ENCODE data around the gene ADAMTSL3.

ADAMTSL3 gene

GRCh38 chr15:83815506-83815905, 161.6 kb downstream of the ADAMTSL3 start:
- no peak for DNase-seq (ENCODE audit: low read depth in 1 of 2, low spot score in 1 of 2)

GRCh38 chr15:83816124-83816883, 162.4 kb downstream of the ADAMTSL3 start:
- DNase-seq (ENCODE audit: low read depth in 1 of 2, low spot score in 1 of 2), result no peak

GRCh38 chr15:83818591-83818990, 164.7 kb downstream of the ADAMTSL3 start:
- no peak for DNase-seq (ENCODE audit: low read depth in 1 of 2, low spot score in 1 of 2)

GRCh38 chr15:83830381-83830780, 176.5 kb downstream of the ADAMTSL3 start:
- no peak for DNase-seq (ENCODE audit: low read depth in 1 of 2, low spot score in 1 of 2)

GRCh38 chr15:83833569-83833968, 179.6 kb downstream of the ADAMTSL3 start:
- DNase-seq (ENCODE audit: low read depth in 1 of 2, low spot score in 1 of 2), result no peak

- DNase-seq (ENCODE audit: low read depth in 1 of 2, low spot score in 1 of 2), result no peak
Measured at GRCh38 chr15:83835479-83835878, 181.6 kb downstream of the ADAMTSL3 start.

GRCh38 chr15:83837945-83838571, 184.1 kb downstream of the ADAMTSL3 start:
- no peak for DNase-seq (ENCODE audit: low read depth in 1 of 2, low spot score in 1 of 2)

GRCh38 chr15:83838763-83839162, 184.8 kb downstream of the ADAMTSL3 start:
- DNase-seq (ENCODE audit: low read depth in 1 of 2, low spot score in 1 of 2), result no peak

GRCh38 chr15:83842281-83842680, 188.4 kb downstream of the ADAMTSL3 start:
- DNase-seq (ENCODE audit: low read depth in 1 of 2, low spot score in 1 of 2), result no peak

- no peak for DNase-seq (ENCODE audit: low read depth in 1 of 2, low spot score in 1 of 2)
Measured at GRCh38 chr15:83843471-83843871, 189.5 kb downstream of the ADAMTSL3 start.

- no peak for DNase-seq (ENCODE audit: low read depth in 1 of 2, low spot score in 1 of 2)
Measured at GRCh38 chr15:83844742-83845141, 190.8 kb downstream of the ADAMTSL3 start.

GRCh38 chr15:83845230-83845629, 191.3 kb downstream of the ADAMTSL3 start:
- no peak for DNase-seq (ENCODE audit: low read depth in 1 of 2, low spot score in 1 of 2)

- no peak for DNase-seq (ENCODE audit: low read depth in 1 of 2, low spot score in 1 of 2)
Measured at GRCh38 chr15:83846847-83847246, 192.9 kb downstream of the ADAMTSL3 start.

- no peak for DNase-seq (ENCODE audit: low read depth in 1 of 2, low spot score in 1 of 2)
Measured at GRCh38 chr15:83848315-83849050, 194.6 kb downstream of the ADAMTSL3 start.

- DNase-seq (ENCODE audit: low read depth in 1 of 2, low spot score in 1 of 2), result no peak
Measured at GRCh38 chr15:83850015-83850414, 196.1 kb downstream of the ADAMTSL3 start.

- no peak for DNase-seq (ENCODE audit: low read depth in 1 of 2, low spot score in 1 of 2)
Measured at GRCh38 chr15:83850501-83851245, 196.8 kb downstream of the ADAMTSL3 start.

- DNase-seq (ENCODE audit: low read depth in 1 of 2, low spot score in 1 of 2), result no peak
Measured at GRCh38 chr15:83853232-83853631, 199.3 kb downstream of the ADAMTSL3 start.

- DNase-seq (ENCODE audit: low read depth in 1 of 2, low spot score in 1 of 2), result no peak
Measured at GRCh38 chr15:83854321-83854720, 200.4 kb downstream of the ADAMTSL3 start.

GRCh38 chr15:83854950-83855707, 201.2 kb downstream of the ADAMTSL3 start:
- DNase-seq (ENCODE audit: low read depth in 1 of 2, low spot score in 1 of 2), result no peak

- DNase-seq (ENCODE audit: low read depth in 1 of 2, low spot score in 1 of 2), result no peak
Measured at GRCh38 chr15:83855956-83856355, 202.0 kb downstream of the ADAMTSL3 start.

Measured in stimulated activated CD4-positive, alpha-beta T cell treated with anti-CD3 and anti-CD28 coated beads, Interleukin-15, amount 100 ng/mL, for 1 hour (primary cell).